Sigmoid colon (tissue), 7 donors: Measurements from ENCODE around the gene GPATCH4. TPM values are rescaled to one million over a fixed set of nuclear protein-coding genes. Genes with fewer than 3 reads are reported as not detected.

ENCODE experiments used
- DNase-seq: peaks from one replicate; pipeline ENCODE4 v3.0.0-alpha.2; 2019
- H3K27ac ChIP-seq, 4 donors: fragments of 200-600 bp; sonication (generic); one replicate each; pipeline ENCODE4 v1.5.1; 2016 to 2019; ENCODE audit warnings: mild to moderate bottlenecking in 1 of 4
- H3K27me3 ChIP-seq, 3 donors: fragments of 200-600 bp; sonication (generic); one replicate each; pipeline ENCODE4 v1.5.1; 2019; ENCODE audit warnings: mild to moderate bottlenecking in 1 of 3
- H3K36me3 ChIP-seq, 4 donors: fragments of 200-600 bp; sonication (generic); one replicate each; pipeline ENCODE4 v1.5.1; 2016 to 2019
- H3K4me1 ChIP-seq, 4 donors: fragments of 200-600 bp; sonication (generic); one replicate each; pipeline ENCODE4 v1.5.1; 2017 to 2019
- H3K4me3 ChIP-seq, 4 donors: fragments of 200-600 bp; sonication (generic); one replicate each; pipeline ENCODE4 v1.5.1; 2017 to 2019; ENCODE audit warnings: mild to moderate bottlenecking in 2 of 4, moderate library complexity in 1 of 4
- H3K9me3 ChIP-seq, 4 donors: fragments of 200-600 bp in 3 of 4; sonication (generic) in 3 of 4; one replicate each; pipeline versions ENCODE4 v1.5.1 to v1.6.1; 2013 to 2019
- EP300 ChIP-seq, 4 donors: sonication (generic); formaldehyde crosslinking; IDR thresholded peaks; one replicate each; pipeline ENCODE4 v1.6.1; 2017; ENCODE audit warnings: antibody characterized with exemption in 4 of 4
- POLR2A ChIP-seq, 2 donors: fragments of 450-650 bp; IDR thresholded peaks; one replicate each; pipeline ENCODE4 v1.6.1; 2016; ENCODE audit warnings: antibody characterized with exemption in 2 of 2, mild to moderate bottlenecking in 2 of 2, moderate library complexity in 2 of 2
- POLR2AphosphoS5 ChIP-seq, 4 donors: sonication (generic); formaldehyde crosslinking; IDR thresholded peaks; one replicate each; pipeline ENCODE4 v1.6.1; 2017; ENCODE audit warnings: antibody characterized with exemption in 4 of 4
- WGBS, 2 donors: extraction: QIAGEN DNeasy Blood & Tissue Kit; methylation state at CpG; one replicate each; pipeline ENCODE4 v1.1.7; 2013; 5-methylcytosine and 5-hydroxymethylcytosine counted together
- intact Hi-C: fragments of 100-400 bp; cut with DNase I; formaldehyde crosslinking; loops from one replicate; pipeline ENCODE4 v1.15.1; 2023
- polyA plus RNA-seq, 3 donors: library from polyadenylated mRNA; stranded (reverse); fragments of 200-250 nt; gene quantifications; one replicate each; pipeline ENCODE4 v1.2.3, GENCODE V29; 2013
- total RNA-seq, 4 donors: library from RNA; depleted of rRNA; stranded (reverse); fragments of >200 nt; gene quantifications; one replicate each; pipeline ENCODE4 v1.1.0, GENCODE V29; 2016
- TF ChIP-seq, protein P1 (sequence below), 4 experiments: fragments of 450-650 bp in 3 of 4; fragments of 200-600 bp in 1 of 4; IDR thresholded peaks; one replicate each; pipeline ENCODE4 v1.5.1; 2016 to 2019; ENCODE audit warnings: antibody characterized with exemption in 4 of 4, mild to moderate bottlenecking in 3 of 4, moderate library complexity in 2 of 4
- donor health status: healthy with polysubstance abuse.
- donor health status: Bipolar disorder and iron deficiency.
- donor health status: healthy.

The GPATCH4 gene
- total and polyA plus RNA-seq, 7 donors, result 10.2 to 32.9 (median 17.4) TPM

DNA sequence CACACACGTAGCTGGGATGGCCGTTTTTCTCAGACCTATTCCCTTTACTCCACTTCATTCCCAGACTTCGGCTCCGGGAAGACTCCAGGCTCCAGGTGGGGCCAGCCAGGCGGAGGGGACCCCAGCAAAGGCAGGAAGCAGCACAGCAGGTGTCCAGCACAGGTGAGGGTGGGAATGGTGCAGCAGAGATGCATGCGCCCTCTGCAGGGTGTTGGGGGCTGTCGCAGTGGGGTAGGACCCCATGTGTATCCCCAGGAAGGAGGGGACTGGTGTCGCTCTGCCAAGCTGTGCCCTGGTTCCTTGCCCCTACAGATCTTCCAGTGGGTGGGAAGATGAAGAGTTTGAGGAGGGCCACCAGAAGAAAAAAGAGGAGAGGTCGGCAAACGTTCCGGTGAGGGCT is 16.5 kb downstream of the GPATCH4 start:
- no peak for DNase-seq
- no peaks in the 10 kb centered on the region for H3K9me3 ChIP-seq
- H3K36me3 ChIP-seq, result no peaks in the 10 kb centered on the region
- 56 to 67% methylated on average over 11 of the region's 11 CpGs for WGBS, 2 donors
- intact Hi-C loops, result loop anchor here (2.0 kb wide), 1 partner anchor 22 kb away; no protein-coding TSS in a partner anchor
- no peak overlapping the region for H3K4me3 ChIP-seq
- H3K4me1 ChIP-seq, result peaks cover 0 to 7% (median 0%) of the 10 kb centered on the region in 4 donors
- H3K27me3 ChIP-seq, result no peaks in the 10 kb centered on the region
- H3K27ac ChIP-seq, result no peak overlapping the region
- no peak for TF ChIP-seq POLR2A (IDR thresholded peaks at IDR 0.05)

DNA sequence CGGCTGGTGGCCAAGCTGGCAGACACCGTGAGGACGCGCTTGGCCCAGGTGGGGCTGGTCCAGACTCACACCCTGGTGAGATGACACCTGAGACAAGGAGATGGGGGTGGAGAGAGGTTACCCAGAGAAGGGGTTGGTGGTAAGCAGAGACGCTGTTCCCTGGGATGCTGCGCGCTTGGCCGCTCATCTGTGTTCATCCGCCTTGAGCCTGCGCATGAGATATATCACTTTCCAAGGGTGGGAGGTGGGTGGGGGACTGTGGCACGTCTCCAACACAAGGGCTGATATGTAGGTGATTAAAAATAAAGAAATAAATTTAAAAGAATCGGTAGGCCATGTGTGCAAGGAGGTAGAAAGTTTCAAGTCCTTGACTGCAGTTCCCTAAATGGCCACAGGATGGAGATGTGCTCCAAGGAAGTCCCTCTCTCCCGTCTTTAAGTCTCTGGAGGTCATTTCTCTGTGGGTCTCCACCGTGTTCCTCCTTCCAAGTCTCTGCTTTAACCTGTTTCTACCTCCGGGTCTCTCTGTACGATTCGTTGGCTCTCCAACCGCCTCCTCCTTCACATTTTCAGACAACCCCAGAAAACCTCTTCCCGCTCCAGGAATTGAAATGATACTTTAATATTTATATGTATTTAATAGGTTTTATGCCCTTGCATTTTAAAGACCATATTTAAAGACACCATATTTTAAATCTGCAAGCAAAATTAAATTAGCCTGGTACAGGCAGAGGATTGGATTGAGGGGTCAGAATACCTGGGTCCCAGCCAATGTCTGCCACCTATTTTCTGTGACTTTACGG is 17.3 kb downstream of the GPATCH4 start:
- intact Hi-C loops, result loop anchor here (2.0 kb wide), 2 partner anchors 23 to 75 kb away; no protein-coding TSS in a partner anchor
- H3K27ac ChIP-seq, result no peak overlapping the region
- H3K36me3 ChIP-seq, result no peaks in the 10 kb centered on the region
- TF ChIP-seq, protein P1, sequence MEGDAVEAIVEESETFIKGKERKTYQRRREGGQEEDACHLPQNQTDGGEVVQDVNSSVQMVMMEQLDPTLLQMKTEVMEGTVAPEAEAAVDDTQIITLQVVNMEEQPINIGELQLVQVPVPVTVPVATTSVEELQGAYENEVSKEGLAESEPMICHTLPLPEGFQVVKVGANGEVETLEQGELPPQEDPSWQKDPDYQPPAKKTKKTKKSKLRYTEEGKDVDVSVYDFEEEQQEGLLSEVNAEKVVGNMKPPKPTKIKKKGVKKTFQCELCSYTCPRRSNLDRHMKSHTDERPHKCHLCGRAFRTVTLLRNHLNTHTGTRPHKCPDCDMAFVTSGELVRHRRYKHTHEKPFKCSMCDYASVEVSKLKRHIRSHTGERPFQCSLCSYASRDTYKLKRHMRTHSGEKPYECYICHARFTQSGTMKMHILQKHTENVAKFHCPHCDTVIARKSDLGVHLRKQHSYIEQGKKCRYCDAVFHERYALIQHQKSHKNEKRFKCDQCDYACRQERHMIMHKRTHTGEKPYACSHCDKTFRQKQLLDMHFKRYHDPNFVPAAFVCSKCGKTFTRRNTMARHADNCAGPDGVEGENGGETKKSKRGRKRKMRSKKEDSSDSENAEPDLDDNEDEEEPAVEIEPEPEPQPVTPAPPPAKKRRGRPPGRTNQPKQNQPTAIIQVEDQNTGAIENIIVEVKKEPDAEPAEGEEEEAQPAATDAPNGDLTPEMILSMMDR (IDR thresholded peaks at IDR 0.05), result peak; percentile 80 to 94 (median 88)
- no peak for TF ChIP-seq POLR2A (IDR thresholded peaks at IDR 0.05)
- peaks cover 0 to 7% (median 0%) of the 10 kb centered on the region in 4 donors for H3K4me1 ChIP-seq
- H3K9me3 ChIP-seq, result no peaks in the 10 kb centered on the region
- H3K4me3 ChIP-seq, result no peak overlapping the region
- peak; percentile 87 for DNase-seq
- WGBS, 2 donors, result 55 to 58% methylated on average over 20 of the region's 20 CpGs
- no peaks in the 10 kb centered on the region for H3K27me3 ChIP-seq

DNA sequence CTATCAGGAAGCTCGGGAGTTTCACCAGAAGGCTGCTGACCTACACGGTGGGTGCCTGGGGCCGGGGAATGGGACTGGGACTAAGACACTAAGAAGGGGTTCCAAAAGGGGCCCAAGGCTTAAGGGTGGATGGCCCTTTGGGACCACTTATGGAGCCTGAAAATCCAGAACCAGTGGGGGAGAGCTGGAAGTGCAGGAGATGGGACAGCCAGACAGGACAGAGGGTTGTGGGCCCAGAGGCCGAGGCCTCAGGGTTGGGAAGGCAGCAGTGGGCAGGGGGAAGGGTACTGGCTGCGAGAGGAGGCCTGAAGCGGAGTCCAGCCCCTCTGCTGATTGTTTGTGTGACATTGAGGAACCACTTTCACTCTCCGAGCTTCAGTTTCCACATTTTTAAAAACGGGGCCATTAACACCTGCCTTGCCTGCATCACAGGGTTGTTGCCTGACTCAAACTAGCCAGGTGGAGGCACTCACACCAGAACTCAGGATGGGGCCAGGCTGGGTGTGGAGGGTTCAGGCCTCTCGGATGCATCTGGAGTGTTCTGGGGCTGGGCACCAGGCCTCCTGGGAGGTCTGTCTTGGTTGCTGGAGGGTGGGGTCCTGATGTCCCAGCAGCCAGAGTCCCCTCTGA is 18.8 kb downstream of the GPATCH4 start:
- TF ChIP-seq, protein P1 (IDR thresholded peaks at IDR 0.05), result no peak
- TF ChIP-seq POLR2AphosphoS5 (IDR thresholded peaks at IDR 0.05), result no peak
- no peak for TF ChIP-seq POLR2A (IDR thresholded peaks at IDR 0.05)
- no peak for TF ChIP-seq EP300 (IDR thresholded peaks at IDR 0.05)
- H3K4me3 ChIP-seq, result no peak overlapping the region
- no peaks in the 10 kb centered on the region for H3K27me3 ChIP-seq
- 56 to 84% methylated on average over 9 of the region's 9 CpGs for WGBS, 2 donors
- no peaks in the 10 kb centered on the region for H3K9me3 ChIP-seq
- intact Hi-C loops, result loop anchor here (2.0 kb wide), 1 partner anchor 76 kb away; no protein-coding TSS in a partner anchor
- no peaks in the 10 kb centered on the region for H3K36me3 ChIP-seq
- peaks cover 0 to 7% (median 0%) of the 10 kb centered on the region in 4 donors for H3K4me1 ChIP-seq
- no peak overlapping the region for H3K27ac ChIP-seq
- DNase-seq, result no peak

DNA sequence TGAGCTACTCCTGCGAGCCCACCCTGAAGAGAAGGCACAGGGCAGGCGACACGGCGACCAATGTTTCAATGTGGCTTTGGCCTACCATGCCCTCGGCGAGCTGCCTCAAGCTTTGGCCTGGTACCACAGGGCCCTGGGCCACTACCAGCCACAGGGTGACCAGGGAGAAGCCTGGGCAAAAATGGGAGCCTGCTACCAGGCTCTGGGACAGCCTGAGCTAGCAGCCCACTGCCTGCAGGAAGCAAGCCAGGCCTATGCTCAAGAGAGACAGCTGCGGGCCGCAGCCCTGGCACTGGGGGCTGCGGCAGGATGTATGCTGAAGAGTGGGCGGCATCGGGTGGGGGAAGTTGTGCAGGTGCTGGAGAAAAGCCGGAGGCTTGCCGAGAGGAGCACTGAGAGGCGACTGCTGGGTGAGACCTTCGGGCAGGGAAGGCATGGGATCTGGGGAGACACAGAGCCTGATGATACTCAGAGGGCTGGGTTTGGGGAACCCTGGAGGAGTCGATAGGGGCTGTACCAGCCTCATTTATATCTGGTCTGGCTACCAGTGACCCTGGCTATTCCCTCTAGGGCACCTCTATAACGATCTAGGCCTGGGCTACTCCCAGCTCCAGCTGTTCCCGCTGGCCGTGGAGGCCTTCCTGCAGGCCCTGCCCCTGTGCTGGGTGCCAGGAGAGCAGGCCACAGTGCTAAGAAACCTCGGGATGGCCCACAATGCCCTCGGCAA is 19.5 kb downstream of the GPATCH4 start:
- 64 to 84% methylated on average over 21 of the region's 21 CpGs for WGBS, 2 donors
- Histone ChIP-seq H3K4me3 (no peak overlapping the region), H3K4me1 (peaks cover 0 to 7% (median 0%) of the 10 kb centered on the region in 4 donors), H3K27ac (no peak overlapping the region), H3K9me3 (no peaks in the 10 kb centered on the region), H3K36me3 (no peaks in the 10 kb centered on the region), H3K27me3 (no peaks in the 10 kb centered on the region)
- TF ChIP-seq, protein P1 (IDR thresholded peaks at IDR 0.05), result no peak
- TF ChIP-seq POLR2A (IDR thresholded peaks at IDR 0.05), result no peak
- no peak for TF ChIP-seq EP300 (IDR thresholded peaks at IDR 0.05)
- intact Hi-C loops, result loop anchor here (2.0 kb wide), 1 partner anchor 77 kb away; no protein-coding TSS in a partner anchor
- DNase-seq, result peak; percentile 47

DNA sequence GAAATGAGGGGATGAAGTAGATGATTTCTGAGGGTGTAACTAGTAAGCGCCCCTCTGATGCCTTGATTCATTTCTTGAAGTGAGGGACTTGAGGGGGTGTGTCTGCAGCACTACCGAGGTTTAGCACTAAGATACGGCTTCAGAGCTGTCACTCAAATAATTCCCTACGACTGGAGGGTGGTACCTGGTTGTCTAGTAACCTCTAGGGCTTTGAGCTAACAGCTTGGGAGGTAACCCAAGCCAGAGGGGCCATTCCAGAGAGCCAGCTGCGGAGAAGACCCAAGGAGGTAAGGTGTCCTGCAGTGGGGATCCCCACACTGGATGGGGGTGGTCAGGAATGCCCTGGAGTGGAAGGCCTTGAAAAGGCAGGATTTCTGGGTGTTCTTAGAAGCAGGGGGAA is 21.8 kb downstream of the GPATCH4 start, which contains the start of gene TTC24:
TTC24 (plus strand) TSS at position 252 of the 400 bp plus-strand sequence. CDS start 1,642 bp downstream, outside the sequence.
- intact Hi-C loops, result no loop called here
- Histone ChIP-seq H3K4me1 (peaks cover 0 to 7% (median 0%) of the 10 kb centered on the region in 4 donors), H3K36me3 (no peaks in the 10 kb centered on the region), H3K4me3 (no peak within 1 kb of the TSS), H3K9me3 (no peaks in the 10 kb centered on the region), H3K27me3 (no peaks in the 10 kb centered on the region), H3K27ac (no peak within 1 kb of the TSS)
- peak; percentile 6 for DNase-seq
- TF ChIP-seq, protein P1 (IDR thresholded peaks at IDR 0.05), result no peak
- TF ChIP-seq POLR2A (IDR thresholded peaks at IDR 0.05), result no peak
- no peak for TF ChIP-seq POLR2AphosphoS5 (IDR thresholded peaks at IDR 0.05)
- no peak for TF ChIP-seq EP300 (IDR thresholded peaks at IDR 0.05)
- 72 to 81% methylated on average over 5 of the region's 5 CpGs for WGBS, 2 donors
